NOMO-1 treated with dmso at 0.1 percent for 144 hours (cell line): Measurements from ENCODE around the gene ANKS1A.
A peak's percentile ranks its signal among the peaks of the same experiment; 100 is the strongest.
"Not testable (repeated sequence)": the region's sequence is repeated elsewhere in the genome, so short reads cannot be mapped to it uniquely, and the experiment has no call there.

Experiments used
- DNase-seq: peaks from one replicate; lab custom pipeline; 2025; ENCODE audit not compliant: unreplicated experiment; lab: John Stamatoyannopoulos, UW

ANKS1A gene

GRCh38 chr6:34917626-34918285 lies 28.7 kb downstream of the ANKS1A start:
- DNase-seq, result peak; percentile 1

GRCh38 chr6:34919651-34920050 lies 30.6 kb downstream of the ANKS1A start:
- no peak for DNase-seq

GRCh38 chr6:34920097-34920496 lies 31.0 kb downstream of the ANKS1A start:
- no peak for DNase-seq

GRCh38 chr6:34922177-34922663 lies 33.2 kb downstream of the ANKS1A start:
- no peak for DNase-seq

- no peak for DNase-seq
Measured at GRCh38 chr6:34924831-34925625, 36.0 kb downstream of the ANKS1A start.

GRCh38 chr6:34926655-34927054 lies 37.6 kb downstream of the ANKS1A start:
- DNase-seq, result no peak

- DNase-seq, result no peak
Measured at GRCh38 chr6:34928220-34928619, 39.2 kb downstream of the ANKS1A start.

- no peak for DNase-seq
Measured at GRCh38 chr6:34928695-34929094, 39.6 kb downstream of the ANKS1A start.

- DNase-seq, result no peak
Measured at GRCh38 chr6:34929241-34929978, 40.4 kb downstream of the ANKS1A start.

GRCh38 chr6:34930221-34930620 lies 41.2 kb downstream of the ANKS1A start:
- DNase-seq, result no peak

- not testable (repeated sequence) for DNase-seq
Measured at GRCh38 chr6:34932202-34932601, 43.1 kb downstream of the ANKS1A start.

GRCh38 chr6:34934516-34934915 lies 45.5 kb downstream of the ANKS1A start:
- no peak for DNase-seq

- DNase-seq, result no peak
Measured at GRCh38 chr6:34938268-34938667, 49.2 kb downstream of the ANKS1A start.

- no peak for DNase-seq
Measured at GRCh38 chr6:34940030-34940434, 51.0 kb downstream of the ANKS1A start.

GRCh38 chr6:34941421-34941820 lies 52.4 kb downstream of the ANKS1A start:
- no peak for DNase-seq

GRCh38 chr6:34945317-34945716 lies 56.3 kb downstream of the ANKS1A start:
- no peak for DNase-seq

GRCh38 chr6:34947561-34947960 lies 58.5 kb downstream of the ANKS1A start:
- DNase-seq, result no peak

GRCh38 chr6:34949636-34950035 lies 60.6 kb downstream of the ANKS1A start:
- no peak for DNase-seq

- no peak for DNase-seq
Measured at GRCh38 chr6:34950849-34951248, 61.8 kb downstream of the ANKS1A start.

GRCh38 chr6:34951731-34952130 lies 62.7 kb downstream of the ANKS1A start:
- no peak for DNase-seq
